Loucy (cell line): ENCODE results near the gene PEA15.

Experiments
- H2AFZ ChIP-seq: fragments of 200-600 bp; sonication (generic); 2 replicates; pipeline ENCODE4 v1.6.0; 2016; ENCODE audit warnings: antibody characterized with exemption, mild to moderate bottlenecking, low read length, moderate library complexity
- H3F3A ChIP-seq: fragments of 200-600 bp; 2 replicates; pipeline ENCODE4 v1.6.0; 2016; ENCODE audit warnings: antibody characterized with exemption, low read depth, mild to moderate bottlenecking
- H3K27me3 ChIP-seq: fragments of 200-600 bp; sonication (generic); 2 replicates; pipeline ENCODE4 v1.6.1; 2014; ENCODE audit warnings: low read length, mild to moderate bottlenecking; ENCODE audit not compliant: insufficient read depth, poor library complexity, severe bottlenecking
- H3K36me3 ChIP-seq: fragments of 200-600 bp; sonication (generic); 2 replicates; pipeline ENCODE4 v1.6.1; 2016; ENCODE audit warnings: low read length; ENCODE audit not compliant: insufficient read depth
- H3K4me1 ChIP-seq: fragments of 200-600 bp; sonication (generic); 2 replicates; pipeline ENCODE4 v1.5.1; 2014; ENCODE audit warnings: low read length, mild to moderate bottlenecking; ENCODE audit not compliant: insufficient read depth, poor library complexity, severe bottlenecking
- H3K4me2 ChIP-seq: fragments of 200-600 bp; sonication (generic); 2 replicates; pipeline ENCODE4 v1.6.0; 2014; ENCODE audit warnings: antibody characterized with exemption, low read length, low read depth, mild to moderate bottlenecking; ENCODE audit not compliant: poor library complexity, severe bottlenecking
- H3K4me3 ChIP-seq: fragments of 200-600 bp; sonication (generic); 2 replicates; pipeline ENCODE4 v1.5.1; 2014; ENCODE audit warnings: low read length, mild to moderate bottlenecking, mixed read lengths; ENCODE audit not compliant: poor library complexity, severe bottlenecking
- H3K79me2 ChIP-seq: fragments of 200-600 bp; sonication (generic); 2 replicates; pipeline ENCODE4 v1.6.1; 2014; ENCODE audit warnings: low read length; ENCODE audit not compliant: insufficient read depth
- H3K9ac ChIP-seq: fragments of 200-600 bp; sonication (generic); 2 replicates; pipeline ENCODE4 v1.6.0; 2014; ENCODE audit warnings: mild to moderate bottlenecking, low read depth, low read length, moderate library complexity; ENCODE audit not compliant: poor library complexity, severe bottlenecking
- H3K9me2 ChIP-seq: fragments of 200-600 bp; sonication (generic); replicated peaks from 2 replicates; pipeline ENCODE4 v1.6.1; 2016; ENCODE audit warnings: low read depth, low read length, mixed read lengths
- H3K9me3 ChIP-seq: fragments of 200-600 bp; sonication (generic); 2 replicates; pipeline ENCODE4 v1.6.1; 2014; ENCODE audit warnings: mild to moderate bottlenecking, antibody characterized with exemption, low read length, low read depth; ENCODE audit not compliant: insufficient read depth
- H4K20me1 ChIP-seq: fragments of 200-600 bp; sonication (generic); 2 replicates; pipeline ENCODE4 v1.6.0; 2014; ENCODE audit warnings: antibody characterized with exemption, low read length, mild to moderate bottlenecking; ENCODE audit not compliant: insufficient read depth, poor library complexity, severe bottlenecking
- EZH2phosphoT487 ChIP-seq: fragments of 200-600 bp; IDR thresholded peaks from 2 replicates; pipeline ENCODE4 v1.6.1; 2018; ENCODE audit warnings: antibody characterized with exemption, mild to moderate bottlenecking, moderate library complexity, borderline replicate concordance
- TF ChIP-seq, protein P1 (sequence below): fragments of 200-600 bp; sonication (generic); conservative IDR thresholded peaks from 2 replicates; pipeline ENCODE4 v1.5.1; 2014; ENCODE audit warnings: mild to moderate bottlenecking, antibody characterized with exemption, low read length

PEA15 gene

DNA sequence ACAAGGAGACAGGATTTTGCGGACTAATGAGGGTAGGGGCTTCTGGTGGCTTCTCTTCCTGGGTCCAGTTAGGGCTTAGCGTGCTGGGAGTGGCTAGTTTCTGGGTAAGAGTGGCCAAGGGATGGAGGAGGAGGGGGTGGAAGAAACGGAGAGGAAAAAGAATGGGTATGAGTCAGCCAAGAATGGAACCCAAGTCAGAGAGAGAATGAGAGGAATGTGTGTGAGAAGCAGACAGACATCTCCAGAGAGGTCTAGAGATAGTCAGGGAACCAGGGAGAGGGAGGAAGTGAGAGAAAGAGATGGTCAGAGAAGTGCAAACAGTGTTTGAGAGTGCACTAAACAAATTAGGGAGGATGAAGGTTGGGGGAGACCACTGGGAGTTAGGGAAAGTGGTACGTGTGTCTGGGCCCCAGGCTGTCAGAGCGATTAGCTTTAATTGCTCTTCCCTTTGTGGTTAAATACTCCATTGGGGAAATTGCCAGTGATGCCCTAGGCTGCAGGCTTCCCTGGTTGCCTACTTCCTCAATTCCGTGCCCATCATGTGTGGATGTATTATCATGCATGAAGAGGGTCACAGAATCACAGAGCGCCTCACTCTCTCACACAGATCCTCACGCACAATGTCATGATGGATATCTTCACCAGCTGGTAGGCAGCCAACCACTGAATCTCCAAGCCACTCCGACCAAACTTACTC is 1.4 kb downstream of the PEA15 start:
- TF ChIP-seq EZH2phosphoT487: no peak
- TF ChIP-seq, protein P1, sequence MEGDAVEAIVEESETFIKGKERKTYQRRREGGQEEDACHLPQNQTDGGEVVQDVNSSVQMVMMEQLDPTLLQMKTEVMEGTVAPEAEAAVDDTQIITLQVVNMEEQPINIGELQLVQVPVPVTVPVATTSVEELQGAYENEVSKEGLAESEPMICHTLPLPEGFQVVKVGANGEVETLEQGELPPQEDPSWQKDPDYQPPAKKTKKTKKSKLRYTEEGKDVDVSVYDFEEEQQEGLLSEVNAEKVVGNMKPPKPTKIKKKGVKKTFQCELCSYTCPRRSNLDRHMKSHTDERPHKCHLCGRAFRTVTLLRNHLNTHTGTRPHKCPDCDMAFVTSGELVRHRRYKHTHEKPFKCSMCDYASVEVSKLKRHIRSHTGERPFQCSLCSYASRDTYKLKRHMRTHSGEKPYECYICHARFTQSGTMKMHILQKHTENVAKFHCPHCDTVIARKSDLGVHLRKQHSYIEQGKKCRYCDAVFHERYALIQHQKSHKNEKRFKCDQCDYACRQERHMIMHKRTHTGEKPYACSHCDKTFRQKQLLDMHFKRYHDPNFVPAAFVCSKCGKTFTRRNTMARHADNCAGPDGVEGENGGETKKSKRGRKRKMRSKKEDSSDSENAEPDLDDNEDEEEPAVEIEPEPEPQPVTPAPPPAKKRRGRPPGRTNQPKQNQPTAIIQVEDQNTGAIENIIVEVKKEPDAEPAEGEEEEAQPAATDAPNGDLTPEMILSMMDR: no peak
- no peaks in the 10 kb centered on the region for H3K9me3 ChIP-seq
- H2AFZ ChIP-seq: no peak overlapping the region
- H4K20me1 ChIP-seq: peaks cover 5% of the 10 kb centered on the region
- H3K4me3 ChIP-seq: peak overlapping the region; percentile 97
- no peaks in the 10 kb centered on the region for H3K9me2 ChIP-seq
- H3K36me3 ChIP-seq: no peaks in the 10 kb centered on the region; the same call in 1 of the 2 replicates
- peaks cover 32% of the 10 kb centered on the region for H3K4me1 ChIP-seq
- peaks cover 14% of the 10 kb centered on the region for H3K79me2 ChIP-seq
- peak overlapping the region; percentile 86 for H3K4me2 ChIP-seq
- H3K27me3 ChIP-seq: no peaks in the 10 kb centered on the region
- H3K9ac ChIP-seq: peak overlapping the region; percentile 90
- H3F3A ChIP-seq: no peaks in the 10 kb centered on the region

DNA sequence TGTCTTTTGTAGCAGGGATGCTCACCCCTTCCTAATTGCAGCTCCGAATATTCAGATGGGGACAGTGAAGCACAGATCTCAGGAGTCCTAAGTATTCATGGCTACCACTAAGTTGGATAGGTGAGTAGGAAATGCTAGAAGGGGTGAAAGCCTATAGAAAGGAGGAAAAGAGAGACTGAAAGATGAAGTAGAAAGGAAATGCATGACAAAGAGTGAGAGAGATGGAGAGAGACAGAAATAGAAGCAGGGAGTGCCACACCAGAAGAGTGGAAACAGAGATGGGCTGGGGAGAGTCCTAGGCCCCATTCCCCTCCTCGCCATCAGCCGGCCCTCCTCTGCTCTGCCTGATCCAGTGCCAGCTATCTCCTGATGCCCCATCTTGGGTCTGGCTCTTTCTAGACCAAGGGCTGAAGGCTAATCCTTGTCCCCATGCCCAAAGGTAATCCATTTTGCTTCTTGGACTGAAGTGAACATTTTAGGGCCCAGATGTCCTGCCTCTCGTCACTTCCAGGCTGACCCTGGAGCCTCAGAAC is 2.0 kb downstream of the PEA15 start:
- Histone ChIP-seq H3K79me2 (peaks cover 14% of the 10 kb centered on the region), H3K4me1 (peaks cover 32% of the 10 kb centered on the region), H4K20me1 (peaks cover 5% of the 10 kb centered on the region), H3K4me3 (no peak overlapping the region), H3K9ac (no peak overlapping the region), H3F3A (no peaks in the 10 kb centered on the region), H3K27me3 (no peaks in the 10 kb centered on the region), H3K4me2 (peak overlapping the region; percentile 86), H3K9me2 (no peaks in the 10 kb centered on the region), H3K9me3 (no peaks in the 10 kb centered on the region), H3K36me3 (peaks cover 6% of the 10 kb centered on the region; the same call in 1 of the 2 replicates), H2AFZ (no peak overlapping the region)
- TF ChIP-seq EZH2phosphoT487: no peak
- TF ChIP-seq, protein P1: no peak

DNA sequence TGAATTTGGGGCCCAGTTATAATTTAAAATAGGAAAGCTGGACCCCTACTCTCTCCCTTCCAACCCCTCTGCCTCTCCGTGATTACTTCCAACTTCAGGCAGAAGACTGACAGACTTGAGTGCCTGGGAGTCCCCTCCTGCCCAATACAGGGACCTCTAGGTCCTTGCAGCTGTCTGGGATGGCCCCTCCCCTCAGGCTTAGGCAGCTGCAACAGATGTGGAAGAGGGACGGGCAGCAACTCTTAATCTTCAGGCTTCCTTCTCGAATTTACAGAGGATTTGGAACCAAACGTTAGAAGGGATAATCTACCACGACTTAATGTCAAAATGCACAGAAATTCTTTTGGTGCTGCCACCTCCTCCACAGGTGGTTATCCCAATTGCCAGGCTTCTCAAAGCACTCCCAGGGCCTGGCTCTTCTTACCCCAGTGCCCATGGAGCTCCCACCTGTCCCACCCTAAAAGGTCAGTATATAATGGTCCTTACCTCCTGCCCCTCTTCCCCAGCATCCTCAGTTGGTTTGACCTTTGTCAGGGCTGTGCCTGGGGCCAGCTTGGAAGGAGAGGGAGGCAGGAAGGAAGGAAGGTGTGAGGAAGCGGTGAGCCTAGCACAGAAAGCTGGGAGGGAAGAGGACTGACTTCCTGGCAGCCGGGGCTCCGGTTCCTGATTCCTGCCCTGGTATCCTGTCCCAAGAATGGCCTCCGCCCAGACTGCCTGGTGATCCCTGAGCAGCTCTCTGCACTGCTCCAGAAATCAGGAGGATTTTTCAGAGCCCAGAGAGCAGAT is 2.8 kb downstream of the PEA15 start:
- no peaks in the 10 kb centered on the region for H3K9me3 ChIP-seq
- no peak overlapping the region for H2AFZ ChIP-seq
- no peaks in the 10 kb centered on the region for H3F3A ChIP-seq
- H3K4me3 ChIP-seq: no peak overlapping the region
- TF ChIP-seq EZH2phosphoT487: no peak
- TF ChIP-seq, protein P1: no peak
- no peak overlapping the region for H3K4me2 ChIP-seq
- peaks cover 14% of the 10 kb centered on the region; the same call in 1 of the 2 replicates for H3K36me3 ChIP-seq
- peaks cover 32% of the 10 kb centered on the region for H3K4me1 ChIP-seq
- H3K79me2 ChIP-seq: peaks cover 14% of the 10 kb centered on the region
- no peaks in the 10 kb centered on the region for H3K27me3 ChIP-seq
- H3K9me2 ChIP-seq: no peaks in the 10 kb centered on the region
- peaks cover 5% of the 10 kb centered on the region for H4K20me1 ChIP-seq
- no peak overlapping the region for H3K9ac ChIP-seq
